Progenitor cell of endocrine pancreas (in vitro differentiated cells): ENCODE data around the gene OR5H14. TPM values are rescaled to one million over a fixed set of nuclear protein-coding genes. Genes with fewer than 3 reads are reported as not detected.
"Not testable (repeated sequence)": the region's sequence is repeated elsewhere in the genome, so short reads cannot be mapped to it uniquely, and the experiment has no call there.

ENCODE experiments used
- DNase-seq: peaks from one replicate; pipeline ENCODE4 v3.0.0; 2021; ENCODE audit warnings: low spot score; ENCODE audit not compliant: unreplicated experiment
- H3K27ac Mint-ChIP-seq: 2 replicates; pipeline ENCODE4 v1.8.0; 2021; ENCODE audit warnings: mild to moderate bottlenecking, moderate library complexity, mixed read lengths
- H3K27me3 Mint-ChIP-seq: 2 replicates; pipeline ENCODE4 v1.8.0; 2021; ENCODE audit warnings: mixed read lengths
- H3K36me3 Mint-ChIP-seq: 2 replicates; pipeline ENCODE4 v1.8.0; 2022; ENCODE audit warnings: mixed read lengths; ENCODE audit not compliant: insufficient read depth
- H3K4me1 Mint-ChIP-seq: 2 replicates; pipeline ENCODE4 v1.8.0; 2021; ENCODE audit warnings: low read depth, mixed read lengths
- H3K4me3 Mint-ChIP-seq: 2 replicates; pipeline ENCODE4 v1.8.0; 2021; ENCODE audit warnings: low read depth, mild to moderate bottlenecking, moderate library complexity, mixed read lengths
- H3K9me3 Mint-ChIP-seq: 2 replicates; pipeline ENCODE4 v1.8.0; 2021; ENCODE audit warnings: low read depth, mixed read lengths
- total RNA-seq: library from RNA; stranded (reverse); gene quantifications from 2 replicates; pipeline ENCODE4 v1.2.1, GENCODE V29; 2021
- TF ChIP-seq, protein P1 (sequence below): fragments of 200-600 bp; sonication (generic); IDR thresholded peaks from one replicate; pipeline ENCODE4 v1.5.0; 2021; ENCODE audit warnings: antibody characterized with exemption, mild to moderate bottlenecking; ENCODE audit not compliant: unreplicated experiment

The OR5H14 gene
- total RNA-seq, 1 donor from 2014 or later = not detected

DNA sequence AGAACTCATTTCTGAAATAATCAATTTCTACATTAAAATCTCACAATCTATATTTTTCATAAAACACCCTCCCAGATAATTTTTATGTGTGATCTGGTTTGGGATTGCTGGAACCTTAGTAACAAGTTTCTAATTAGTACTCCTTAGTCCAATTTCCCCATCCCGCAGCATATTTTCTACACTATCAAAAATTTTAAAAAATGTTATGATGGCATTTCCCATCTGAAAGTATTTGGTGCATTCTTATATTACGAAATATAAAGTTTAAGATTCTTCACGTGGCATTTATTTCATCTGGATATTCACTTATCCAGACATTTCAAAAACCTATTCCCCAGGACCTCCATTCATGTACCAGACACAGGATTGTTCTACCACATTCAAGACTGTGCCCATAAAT, 1.5 kb downstream of the OR5H14 start:
- Mint-ChIP-seq H3K27ac (no peak overlapping the region), H3K4me3 (no peak overlapping the region), H3K9me3 (peaks cover 3% of the 10 kb centered on the region), H3K27me3 (no peaks in the 10 kb centered on the region), H3K4me1 (no peaks in the 10 kb centered on the region), H3K36me3 (no peaks in the 10 kb centered on the region)
- TF ChIP-seq, protein P1, sequence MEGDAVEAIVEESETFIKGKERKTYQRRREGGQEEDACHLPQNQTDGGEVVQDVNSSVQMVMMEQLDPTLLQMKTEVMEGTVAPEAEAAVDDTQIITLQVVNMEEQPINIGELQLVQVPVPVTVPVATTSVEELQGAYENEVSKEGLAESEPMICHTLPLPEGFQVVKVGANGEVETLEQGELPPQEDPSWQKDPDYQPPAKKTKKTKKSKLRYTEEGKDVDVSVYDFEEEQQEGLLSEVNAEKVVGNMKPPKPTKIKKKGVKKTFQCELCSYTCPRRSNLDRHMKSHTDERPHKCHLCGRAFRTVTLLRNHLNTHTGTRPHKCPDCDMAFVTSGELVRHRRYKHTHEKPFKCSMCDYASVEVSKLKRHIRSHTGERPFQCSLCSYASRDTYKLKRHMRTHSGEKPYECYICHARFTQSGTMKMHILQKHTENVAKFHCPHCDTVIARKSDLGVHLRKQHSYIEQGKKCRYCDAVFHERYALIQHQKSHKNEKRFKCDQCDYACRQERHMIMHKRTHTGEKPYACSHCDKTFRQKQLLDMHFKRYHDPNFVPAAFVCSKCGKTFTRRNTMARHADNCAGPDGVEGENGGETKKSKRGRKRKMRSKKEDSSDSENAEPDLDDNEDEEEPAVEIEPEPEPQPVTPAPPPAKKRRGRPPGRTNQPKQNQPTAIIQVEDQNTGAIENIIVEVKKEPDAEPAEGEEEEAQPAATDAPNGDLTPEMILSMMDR = no peak
- DNase-seq = no peak

DNA sequence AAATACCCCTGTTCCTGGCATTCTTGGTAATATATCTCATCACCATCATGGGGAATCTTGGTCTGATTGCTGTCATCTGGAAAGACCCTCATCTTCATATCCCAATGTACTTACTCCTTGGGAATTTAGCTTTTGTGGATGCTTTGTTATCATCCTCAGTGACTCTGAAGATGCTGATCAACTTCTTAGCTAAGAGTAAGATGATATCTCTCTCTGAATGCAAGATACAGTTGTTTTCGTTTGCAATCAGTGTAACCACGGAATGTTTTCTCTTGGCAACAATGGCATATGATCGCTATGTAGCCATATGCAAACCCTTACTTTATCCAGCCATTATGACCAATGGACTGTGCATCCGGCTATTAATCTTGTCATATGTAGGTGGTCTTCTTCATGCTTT, 2.2 kb downstream of the OR5H14 start:
- not testable (repeated sequence) for H3K36me3 Mint-ChIP-seq, DNase-seq, H3K4me1 Mint-ChIP-seq, H3K4me3 Mint-ChIP-seq, H3K27ac Mint-ChIP-seq, H3K9me3 Mint-ChIP-seq, H3K27me3 Mint-ChIP-seq

DNA sequence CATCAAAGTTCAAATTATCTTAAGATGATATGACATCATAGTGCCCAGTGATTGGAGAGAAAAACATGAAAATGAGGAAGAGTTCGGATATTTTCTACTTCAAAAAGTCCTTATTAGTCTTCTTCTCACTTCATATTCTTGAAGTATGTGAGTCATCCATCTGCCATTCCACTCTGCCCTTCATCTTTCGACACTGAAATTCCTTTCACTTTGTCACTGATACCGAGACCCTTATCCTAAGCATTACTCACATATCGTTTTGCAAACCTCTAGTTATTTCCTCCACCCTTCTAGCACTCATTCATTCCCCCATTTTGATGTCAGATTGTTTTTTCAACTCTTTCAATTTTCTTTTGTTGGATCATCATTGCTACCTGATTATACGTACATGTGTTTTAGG, 4.0 kb downstream of the OR5H14 start:
- H3K36me3 Mint-ChIP-seq = no peaks in the 10 kb centered on the region
- DNase-seq = no peak
- TF ChIP-seq, protein P1 = no peak
- no peak overlapping the region for H3K27ac Mint-ChIP-seq
- peaks cover 3% of the 10 kb centered on the region for H3K9me3 Mint-ChIP-seq
- H3K27me3 Mint-ChIP-seq = no peaks in the 10 kb centered on the region
- no peaks in the 10 kb centered on the region for H3K4me1 Mint-ChIP-seq
- H3K4me3 Mint-ChIP-seq = no peak overlapping the region

DNA sequence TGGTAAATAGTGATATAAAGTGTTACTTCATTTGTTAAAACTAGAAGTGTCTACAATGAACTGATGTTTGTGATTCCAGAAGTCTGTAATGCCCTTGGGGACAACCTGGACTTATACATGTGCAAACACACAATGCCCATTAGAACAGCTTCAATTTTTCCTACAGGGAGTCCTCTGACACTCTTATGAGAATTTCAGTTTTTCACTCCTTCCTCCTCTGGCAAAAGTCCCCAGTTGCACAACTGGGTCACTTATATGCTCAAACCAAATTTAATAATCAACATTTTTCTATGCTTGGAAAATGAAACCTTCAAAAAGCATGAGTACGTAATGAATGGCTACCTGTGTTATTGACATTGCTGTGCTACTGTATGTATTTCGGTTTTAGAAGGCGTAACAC, 19.1 kb downstream of the OR5H14 start, which contains the start of gene OR5H15:
Gene OR5H15, plus strand, starts transcription at position 301 of the 400 bp plus-strand sequence. CDS start 2,004 bp downstream, outside the sequence.
- H3K4me1 Mint-ChIP-seq = no peaks in the 10 kb centered on the region
- H3K27me3 Mint-ChIP-seq = no peaks in the 10 kb centered on the region
- H3K36me3 Mint-ChIP-seq = no peaks in the 10 kb centered on the region
- H3K9me3 Mint-ChIP-seq = no peaks in the 10 kb centered on the region
- TF ChIP-seq, protein P1 = no peak
- H3K27ac Mint-ChIP-seq = no peak within 1 kb of the TSS
- DNase-seq = no peak
- H3K4me3 Mint-ChIP-seq = no peak within 1 kb of the TSS

DNA sequence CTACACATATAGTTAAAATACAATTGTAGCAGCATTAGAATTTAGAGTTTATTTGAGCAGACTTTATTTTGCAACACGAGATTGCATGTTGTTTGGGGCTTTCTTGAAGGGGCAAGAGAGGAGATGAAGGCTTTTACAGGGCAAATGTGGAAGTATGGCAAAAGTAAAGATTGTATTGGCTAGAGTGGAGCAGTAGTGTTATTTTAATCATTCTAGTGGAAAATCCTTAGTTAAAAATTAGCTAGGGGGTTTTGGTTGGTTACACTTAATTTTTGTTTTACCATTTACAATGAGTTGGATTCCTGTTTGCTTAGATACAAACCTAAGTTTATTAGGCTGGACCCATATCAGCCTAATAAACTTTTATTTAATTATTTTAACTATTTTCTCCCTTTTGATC, 23.8 kb downstream of the OR5H14 start:
- no peak overlapping the region for H3K27ac Mint-ChIP-seq
- H3K36me3 Mint-ChIP-seq = no peaks in the 10 kb centered on the region
- no peak overlapping the region for H3K4me3 Mint-ChIP-seq
- peaks cover 10% of the 10 kb centered on the region for H3K9me3 Mint-ChIP-seq
- H3K27me3 Mint-ChIP-seq = no peaks in the 10 kb centered on the region
- TF ChIP-seq, protein P1 = no peak
- H3K4me1 Mint-ChIP-seq = no peaks in the 10 kb centered on the region
- no peak for DNase-seq

DNA sequence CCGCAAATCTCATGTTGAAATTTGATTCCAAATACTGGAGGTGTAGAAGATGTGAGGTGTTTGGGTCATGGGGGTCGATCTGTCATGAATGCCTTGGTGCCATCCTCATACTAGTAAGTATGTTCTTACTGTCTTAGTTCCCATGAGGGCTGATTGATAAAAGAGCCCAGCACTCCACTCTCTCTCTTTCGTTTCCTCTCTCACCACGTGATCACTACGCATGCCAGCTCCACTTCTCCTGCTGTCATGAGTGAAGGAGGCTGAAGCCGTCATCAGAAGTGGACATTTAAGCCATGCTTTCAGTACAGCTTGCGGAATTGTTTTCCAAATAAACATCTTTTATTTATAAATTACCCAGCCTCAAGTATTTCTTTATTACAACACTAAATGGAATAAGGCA, 25.3 kb downstream of the OR5H14 start:
- no peak overlapping the region for H3K27ac Mint-ChIP-seq
- no peaks in the 10 kb centered on the region for H3K27me3 Mint-ChIP-seq
- no peak overlapping the region for H3K4me3 Mint-ChIP-seq
- no peaks in the 10 kb centered on the region for H3K36me3 Mint-ChIP-seq
- no peak for DNase-seq
- TF ChIP-seq, protein P1 = no peak
- no peaks in the 10 kb centered on the region for H3K4me1 Mint-ChIP-seq
- peaks cover 17% of the 10 kb centered on the region for H3K9me3 Mint-ChIP-seq
